SIG-M5 (cell line): ENCODE results near the gene ZNF407.

ENCODE experiments used
- DNase-seq: peaks from one replicate; lab custom pipeline; 2025; lab: John Stamatoyannopoulos, UW

ZNF407 gene

DNA sequence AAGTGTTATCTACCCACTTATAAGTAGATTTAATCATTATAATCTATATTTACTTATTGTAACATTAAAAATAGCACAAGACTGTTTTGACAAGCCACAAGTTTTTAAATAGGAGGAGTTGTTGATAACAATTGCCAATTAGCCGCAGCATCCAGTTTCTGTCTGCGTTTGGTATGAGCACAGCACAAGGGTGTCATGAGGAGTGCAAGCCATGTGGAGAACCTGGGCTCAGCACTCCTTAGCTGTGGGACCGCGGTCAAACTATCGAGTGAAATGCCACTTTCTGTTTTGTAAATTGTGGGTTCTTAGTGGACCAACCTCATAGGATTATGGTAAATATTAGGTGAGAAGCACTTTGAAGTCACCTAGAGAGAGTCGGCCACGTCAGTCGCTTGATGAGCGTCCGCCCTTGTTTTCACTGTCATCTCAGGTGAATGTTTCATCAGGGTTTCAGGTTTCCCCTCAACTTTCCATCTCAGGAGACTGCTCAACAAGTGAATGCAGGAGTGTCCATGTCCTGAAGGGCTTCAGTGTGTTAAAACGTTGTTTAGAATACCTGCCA, 294.5 kb downstream of the ZNF407 start:
- DNase-seq = no peak

DNA sequence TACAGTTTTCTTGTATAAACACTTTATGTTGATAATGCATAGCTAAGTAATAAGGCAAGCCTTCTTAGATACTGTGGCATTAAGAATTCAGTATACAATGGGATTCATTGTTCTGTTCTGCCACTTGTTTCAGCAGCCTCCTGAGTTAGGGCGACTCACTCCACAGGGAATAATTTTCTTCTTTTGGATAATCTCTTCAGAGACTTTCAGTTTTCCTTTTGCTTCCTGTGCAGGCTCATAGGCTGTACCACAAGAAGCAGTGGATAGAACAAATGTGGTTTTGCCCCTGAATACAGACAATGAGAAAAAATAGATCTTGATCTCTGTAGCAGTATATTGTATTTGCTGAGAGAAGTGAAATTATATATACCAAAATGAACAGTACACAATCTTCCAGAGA, 298.0 kb downstream of the ZNF407 start:
- DNase-seq = no peak

DNA sequence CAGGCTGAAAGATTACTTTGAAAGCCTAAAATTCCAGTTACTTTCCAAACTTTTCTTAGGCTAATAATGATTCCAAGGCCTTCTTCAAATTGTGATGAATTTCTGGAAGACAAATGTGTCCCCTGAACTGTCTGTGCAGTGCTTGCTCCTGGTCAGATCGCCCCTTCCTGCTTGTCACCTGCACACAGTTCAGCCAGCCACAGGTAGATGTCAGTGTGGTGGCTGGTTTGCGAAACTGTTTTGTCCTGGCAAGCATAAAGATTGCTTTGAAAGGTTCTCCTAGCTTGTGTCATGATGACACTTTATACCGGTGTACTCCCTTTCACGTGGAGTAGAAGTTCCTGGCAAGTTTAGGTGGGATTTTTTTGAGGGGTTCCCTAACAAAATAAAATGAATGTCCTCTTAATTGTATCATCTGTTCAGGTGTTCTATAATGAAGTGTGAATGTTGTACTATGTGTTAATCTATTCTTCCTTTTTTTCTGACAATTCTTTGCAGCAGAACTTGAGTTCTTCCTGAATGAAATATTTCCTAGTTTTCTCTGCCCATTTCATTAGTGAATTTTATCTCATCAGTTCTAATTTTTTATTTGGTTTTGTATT, 298.8 kb downstream of the ZNF407 start:
- no peak for DNase-seq

DNA sequence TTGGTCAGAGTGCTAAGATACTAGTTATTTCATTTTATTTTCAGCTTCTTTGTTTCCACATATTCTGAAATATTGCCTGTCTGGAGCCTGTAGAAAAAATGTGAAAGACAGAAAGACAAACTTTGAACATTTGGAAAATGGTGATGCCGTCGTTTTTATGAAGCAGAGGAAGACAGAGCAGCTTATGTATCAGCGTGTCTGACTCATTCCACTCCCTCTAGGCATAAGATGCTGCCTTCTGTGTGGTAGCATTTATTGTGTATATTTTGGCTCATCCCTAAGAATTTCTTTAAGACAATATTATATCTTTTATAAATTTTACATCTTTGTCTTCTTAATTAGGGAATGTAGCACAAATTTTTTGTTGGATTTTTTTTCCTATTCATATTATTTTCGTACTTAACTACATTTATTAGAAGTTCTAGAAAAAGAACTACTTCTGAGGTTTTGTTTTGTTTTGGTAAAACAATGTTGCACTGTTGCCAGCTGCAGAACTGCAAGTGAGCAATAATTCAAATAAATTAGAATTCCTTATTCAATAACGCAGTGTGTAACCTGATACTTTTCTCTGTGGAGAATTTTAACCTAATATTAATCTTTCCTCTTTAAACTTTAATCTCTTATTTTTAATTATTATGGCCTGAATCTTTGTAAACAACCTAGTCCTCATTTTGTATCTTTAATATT, 300.4 kb downstream of the ZNF407 start:
- DNase-seq = no peak

- DNase-seq = no peak
These were observed 301.3 kb downstream of the ZNF407 start for GRCh38 chr18:74898965-74899364.

- DNase-seq = no peak
These were observed 301.9 kb downstream of the ZNF407 start for GRCh38 chr18:74899554-74899953.

GRCh38 chr18:74901362-74902146, 303.9 kb downstream of the ZNF407 start:
- DNase-seq = no peak

GRCh38 chr18:74902147-74902455, 304.4 kb downstream of the ZNF407 start:
- DNase-seq = no peak

DNA sequence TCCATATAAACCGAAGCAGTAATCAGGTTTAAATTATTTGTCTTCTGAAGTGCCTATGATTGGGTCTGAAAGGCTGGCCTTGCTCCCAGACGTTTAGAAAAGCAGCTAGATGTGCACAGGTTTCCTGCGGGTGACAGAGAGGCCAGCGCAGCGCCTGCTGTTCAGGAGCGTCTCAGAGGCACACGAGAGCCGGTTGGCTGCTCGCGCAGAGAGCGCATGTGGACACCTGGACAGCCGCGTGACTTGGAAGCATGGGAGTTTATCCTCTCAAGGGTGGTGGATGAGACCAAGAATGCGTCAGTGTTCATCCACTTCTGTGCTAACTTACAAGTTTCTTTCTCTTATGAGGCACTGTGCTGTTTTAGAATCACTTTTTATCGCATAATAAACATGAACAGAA, 307.6 kb downstream of the ZNF407 start:
- no peak for DNase-seq

DNA sequence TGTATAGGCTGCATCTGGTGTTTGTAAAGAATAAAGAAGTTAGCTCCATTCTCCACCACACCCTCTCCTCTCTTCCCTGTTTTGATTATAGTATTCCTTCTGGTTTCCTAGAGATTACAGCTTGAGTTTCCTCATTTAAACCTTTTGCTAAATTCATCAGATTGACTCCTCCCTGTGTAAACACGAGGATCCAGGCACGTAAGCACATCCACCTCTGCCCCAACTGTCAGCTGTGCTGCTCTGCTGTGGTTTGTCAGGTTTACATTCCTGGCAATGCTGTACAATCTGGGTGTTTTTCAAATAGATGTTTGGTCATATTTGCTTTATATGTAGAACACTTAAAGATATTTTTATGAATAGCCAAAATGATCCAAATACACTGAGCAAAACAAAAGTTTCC, 308.5 kb downstream of the ZNF407 start:
- DNase-seq = no peak

GRCh38 chr18:74914052-74914591, 316.5 kb downstream of the ZNF407 start:
- no peak for DNase-seq

- DNase-seq = no peak
These were observed 317.0 kb downstream of the ZNF407 start for GRCh38 chr18:74914648-74915047.

DNA sequence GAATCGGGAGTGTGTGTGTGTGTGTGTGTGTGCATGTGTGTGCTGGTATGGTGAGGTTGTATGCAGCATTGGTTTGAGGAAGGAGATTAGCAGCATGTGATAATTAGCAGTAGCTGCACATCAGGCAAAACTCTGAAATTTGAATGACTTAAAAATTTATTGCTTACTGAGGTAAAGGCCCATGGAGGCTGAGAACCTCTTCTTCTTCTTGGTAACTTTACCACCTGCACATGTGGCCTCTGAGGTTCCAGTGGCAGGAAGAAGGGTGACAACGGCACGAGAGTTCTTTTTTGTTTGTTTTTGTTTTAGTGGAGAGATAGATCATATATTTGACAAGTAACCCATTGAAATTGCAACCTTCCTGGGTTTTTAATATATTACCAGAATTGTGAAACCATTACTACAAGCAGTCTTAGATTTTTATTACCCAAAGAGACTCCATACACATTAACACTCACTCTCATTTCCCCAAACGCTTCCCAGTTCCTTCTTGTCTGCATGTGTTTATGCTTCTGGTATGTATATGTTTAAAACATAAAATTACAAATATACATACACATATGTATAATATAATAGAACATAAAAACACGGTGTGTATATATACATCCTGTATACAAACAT, 319.2 kb downstream of the ZNF407 start:
- DNase-seq = no peak

DNA sequence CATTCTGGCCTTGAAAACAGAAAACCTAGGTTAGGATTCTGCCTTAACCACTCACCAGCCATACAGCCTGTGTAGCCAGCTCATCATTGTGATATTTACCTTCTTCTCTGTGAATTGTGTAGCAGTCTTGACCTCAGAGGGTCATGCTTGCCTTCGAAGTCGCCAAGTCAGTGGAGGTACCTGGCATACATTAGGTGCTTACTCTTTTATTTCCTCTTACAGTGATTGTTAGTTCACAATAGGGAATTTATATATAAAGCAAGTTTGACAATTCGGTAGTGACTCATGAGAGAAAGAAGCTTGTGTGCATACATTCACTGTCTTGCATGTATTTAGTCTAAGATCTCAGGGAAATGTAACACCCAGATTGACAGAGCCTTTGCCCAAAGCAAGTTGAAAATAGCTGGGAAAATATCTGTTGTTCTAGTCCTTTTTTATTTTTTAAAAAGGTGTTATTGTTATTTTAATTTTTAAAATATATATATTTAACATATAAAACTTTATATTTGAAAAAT, 320.7 kb downstream of the ZNF407 start:
- no peak for DNase-seq

DNA sequence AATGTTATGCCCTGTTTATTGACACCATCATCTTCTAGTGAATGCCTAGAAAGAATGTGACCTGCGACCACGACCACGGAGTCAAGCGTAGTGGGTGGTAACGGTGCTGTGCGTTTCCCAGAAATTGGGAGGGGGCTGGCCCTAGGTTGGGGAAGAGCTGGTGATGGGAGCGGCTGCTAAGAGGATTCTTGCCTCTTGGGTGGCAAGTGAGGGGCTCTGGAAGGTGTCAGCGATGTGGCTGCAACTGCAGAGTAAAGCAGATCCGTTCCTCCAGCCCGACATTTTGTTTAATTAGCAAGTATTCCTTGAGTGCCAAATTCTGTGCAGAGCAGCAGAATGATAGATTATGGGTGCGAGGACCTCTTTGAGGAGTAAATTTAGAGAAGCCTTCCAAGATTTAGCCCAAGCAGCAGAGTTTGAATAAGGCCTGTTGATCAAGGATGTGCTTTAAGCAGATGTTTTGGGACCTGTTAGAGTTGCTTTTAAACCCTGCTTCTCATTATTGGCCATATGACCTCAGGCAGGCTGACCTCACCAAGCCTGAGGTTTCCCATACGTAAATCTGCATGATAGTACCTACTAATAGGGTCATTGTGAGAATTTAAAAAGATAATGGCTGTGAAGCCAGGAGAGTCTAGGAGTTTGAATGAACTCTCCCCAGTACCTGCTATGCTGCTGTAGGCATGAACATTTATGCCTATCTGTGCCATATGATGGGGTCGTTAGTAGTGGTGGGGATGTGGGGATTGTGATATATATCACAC, 323.6 kb downstream of the ZNF407 start:
- no peak for DNase-seq

- DNase-seq = no peak
These were observed 328.4 kb downstream of the ZNF407 start for GRCh38 chr18:74926051-74926450.

DNA sequence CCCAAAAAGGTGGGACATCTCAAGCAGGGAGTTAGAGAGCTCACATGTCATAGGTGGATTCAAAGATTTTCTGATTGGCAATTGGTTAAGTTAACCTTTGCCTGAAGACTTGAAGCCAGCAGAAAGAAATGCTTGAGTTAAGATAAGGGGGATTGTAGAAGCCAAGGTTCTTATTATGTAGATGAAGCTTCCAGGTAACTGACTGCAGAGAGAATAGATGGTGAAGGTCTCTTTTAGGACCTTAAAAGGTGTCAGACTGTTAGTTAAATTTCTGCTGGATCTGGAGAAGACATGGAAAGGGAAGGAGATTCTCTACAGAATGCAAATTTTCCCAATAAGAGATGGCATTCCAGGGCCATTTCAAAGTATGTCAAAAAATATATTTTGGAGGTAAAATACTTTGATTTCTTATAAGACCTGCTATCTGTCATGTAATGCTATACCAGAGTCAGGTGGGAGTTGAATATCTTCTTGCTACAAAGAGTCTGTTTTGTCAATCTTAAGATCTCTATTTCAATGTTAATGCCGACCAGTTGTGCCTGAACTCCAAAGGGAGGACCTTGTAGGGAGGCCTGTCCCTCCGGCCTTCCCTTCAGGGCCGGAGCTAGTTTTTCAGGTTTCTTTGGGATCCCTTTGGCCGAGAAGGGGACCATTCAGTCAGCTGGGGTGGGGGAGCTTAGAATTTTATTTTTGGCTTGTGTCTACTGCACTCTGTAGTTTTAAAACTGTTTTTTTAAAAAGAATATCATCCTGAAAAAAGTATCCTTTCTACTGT, 330.7 kb downstream of the ZNF407 start:
- no peak for DNase-seq

GRCh38 chr18:74929110-74929509, 331.4 kb downstream of the ZNF407 start:
- no peak for DNase-seq

DNA sequence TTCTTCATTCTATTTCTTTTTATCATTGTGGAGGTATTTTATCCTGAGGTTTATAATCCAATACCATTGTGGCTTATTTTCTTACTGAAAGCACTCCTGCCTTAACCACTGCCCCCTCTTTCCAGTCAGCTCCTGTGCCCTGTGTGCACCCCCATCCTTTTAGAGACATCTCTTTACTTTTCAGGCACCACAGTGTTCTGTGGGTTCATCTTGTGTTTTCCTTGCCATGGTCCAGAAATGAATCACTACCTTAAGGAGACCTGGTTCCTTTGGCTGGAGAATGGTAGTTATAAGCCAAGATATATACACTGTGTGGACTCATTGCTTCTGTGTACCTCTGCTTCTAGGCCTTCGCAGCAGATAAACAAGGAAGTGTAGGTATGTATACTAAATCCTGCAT, 332.9 kb downstream of the ZNF407 start:
- no peak for DNase-seq

GRCh38 chr18:74933930-74934329, 336.3 kb downstream of the ZNF407 start:
- no peak for DNase-seq

GRCh38 chr18:74935434-74935833, 337.8 kb downstream of the ZNF407 start:
- DNase-seq = no peak
